Activated CD8-positive, alpha-beta T cell treated with anti-CD3 and anti-CD28 coated beads for 36 hours (primary cell): ENCODE measurements around the gene SYT13. TPM values are rescaled to one million over a fixed set of nuclear protein-coding genes. Genes with fewer than 3 reads are reported as not detected.

Source experiments
- ATAC-seq: fragments of 200-7000 bp; cut with Tn5 transposase; one replicate; pipeline ENCODE4 v1.10.0; 2021; ENCODE audit warnings: mild to moderate bottlenecking, moderate library complexity
- CTCF ChIA-PET: fragments of 350-600 bp; sonication (Branson Sonifier 250); formaldehyde crosslinking; loops from one replicate; lab custom pipeline; 2021; ENCODE audit warnings: antibody characterized with exemption; lab: Charles Lee
- POLR2A ChIA-PET: fragments of 350-600 bp; sonication (Branson Sonifier 250); formaldehyde crosslinking; loops from one replicate; lab custom pipeline; 2021; ENCODE audit warnings: antibody characterized with exemption; lab: Charles Lee
- DNase-seq: peaks from one replicate; pipeline ENCODE4 v3.0.0-alpha.2; 2020
- H3K27ac Mint-ChIP-seq: one replicate; pipeline ENCODE4 v1.8.0; 2021; ENCODE audit warnings: mild to moderate bottlenecking, mixed read lengths
- H3K27me3 Mint-ChIP-seq: one replicate; pipeline ENCODE4 v1.8.0; 2021; ENCODE audit warnings: mixed read lengths
- H3K36me3 Mint-ChIP-seq: one replicate; pipeline ENCODE4 v1.8.0; 2021; ENCODE audit warnings: low read depth, mixed read lengths
- H3K4me1 Mint-ChIP-seq: one replicate; pipeline ENCODE4 v1.8.0; 2021; ENCODE audit warnings: low read depth, mixed read lengths
- H3K4me3 Mint-ChIP-seq: one replicate; pipeline ENCODE4 v1.8.0; 2021; ENCODE audit warnings: mild to moderate bottlenecking, moderate library complexity, mixed read lengths
- H3K9me3 Mint-ChIP-seq: one replicate; pipeline ENCODE4 v1.8.0; 2021; ENCODE audit warnings: mixed read lengths
- CTCF ChIP-seq: fragments of 200-600 bp; IDR thresholded peaks from one replicate; pipeline ENCODE4 v1.8.0; 2022; ENCODE audit warnings: antibody characterized with exemption, mild to moderate bottlenecking
- intact Hi-C: fragments of 100-400 bp; cut with micrococcal nuclease; formaldehyde crosslinking; loops from one replicate; pipeline ENCODE4 v1.10.0; 2022
- total RNA-seq, 2 experiments: library from RNA; stranded (reverse); gene quantifications; one replicate each; pipeline ENCODE4 v1.2.3, GENCODE V29; 2021

Gene SYT13
- total RNA-seq, 2 experiments from 2014 or later, result not detected

GRCh38 chr11:45204761-45205160, 81.4 kb downstream of the SYT13 start:
- H3K27me3 Mint-ChIP-seq, result no peaks in the 10 kb centered on the region
- no peak for TF ChIP-seq CTCF
- no peaks in the 10 kb centered on the region for H3K4me1 Mint-ChIP-seq
- ATAC-seq (no peak), DNase-seq (no peak)
- peaks cover 5% of the 10 kb centered on the region for H3K9me3 Mint-ChIP-seq
- H3K4me3 Mint-ChIP-seq, result no peak overlapping the region
- intact Hi-C loops, result no loop called here
- H3K36me3 Mint-ChIP-seq, result peaks cover 11% of the 10 kb centered on the region
- CTCF ChIA-PET, result no interaction called here
- POLR2A ChIA-PET, result no interaction called here
- H3K27ac Mint-ChIP-seq, result no peak overlapping the region

- DNase-seq (no peak), ATAC-seq (no peak)
- H3K4me3 Mint-ChIP-seq, result no peak overlapping the region
- ChIA-PET CTCF (interaction anchor here (0.8 to 2.2 kb wide), 4 partner anchors 9 to 59 kb away, joined by 3 to 4 read pairs (median 4); no protein-coding TSS in a partner anchor), POLR2A (no interaction called here)
- no peaks in the 10 kb centered on the region for H3K9me3 Mint-ChIP-seq
- intact Hi-C loops, result no loop called here
- no peaks in the 10 kb centered on the region for H3K4me1 Mint-ChIP-seq
- H3K27ac Mint-ChIP-seq, result no peak overlapping the region
- H3K27me3 Mint-ChIP-seq, result no peaks in the 10 kb centered on the region
- no peaks in the 10 kb centered on the region for H3K36me3 Mint-ChIP-seq
- TF ChIP-seq CTCF, result no peak
Measured at GRCh38 chr11:45193695-45194094, 92.4 kb downstream of the SYT13 start.

Other genes with a start within 250 kb of the SYT13 start
- 1 to 10 TPM; 2.6 to 3.5 TPM for gene PRDM11, start 139.7 kb downstream of the SYT13 start, total RNA-seq